Iris pigment epithelial cell (primary cell): ENCODE data around the gene AOC3.
"Not testable (repeated sequence)": the region's sequence is repeated elsewhere in the genome, so short reads cannot be mapped to it uniquely, and the experiment has no call there.

Source experiments
- DNase-seq: peaks from one replicate; pipeline ENCODE4 v3.0.0-alpha.2; 2011; ENCODE audit warnings: low read depth

Gene AOC3

DNA sequence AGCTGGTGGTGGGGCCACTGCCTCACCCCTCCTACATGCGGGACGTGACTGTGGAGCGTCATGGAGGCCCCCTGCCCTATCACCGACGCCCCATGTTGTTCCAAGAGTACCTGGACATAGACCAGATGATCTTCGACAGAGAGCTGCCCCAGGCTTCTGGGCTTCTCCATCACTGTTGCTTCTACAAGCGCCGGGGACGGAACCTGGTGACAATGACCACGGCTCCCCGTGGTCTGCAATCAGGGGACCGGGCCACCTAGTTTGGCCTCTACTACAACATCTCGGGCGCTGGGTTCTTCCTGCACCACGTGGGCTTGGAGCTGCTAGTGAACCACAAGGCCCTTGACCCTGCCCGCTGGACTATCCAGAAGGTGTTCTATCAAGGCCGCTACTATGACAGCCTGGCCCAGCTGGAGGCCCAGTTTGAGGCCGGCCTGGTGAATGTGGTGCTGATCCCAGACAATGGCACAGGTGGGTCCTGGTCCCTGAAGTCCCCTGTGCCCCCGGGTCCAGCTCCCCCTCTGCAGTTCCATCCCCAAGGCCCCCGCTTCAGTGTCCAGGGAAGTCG lies 16.8 kb downstream of the AOC3 start:
- DNase-seq: not testable (repeated sequence)

DNA sequence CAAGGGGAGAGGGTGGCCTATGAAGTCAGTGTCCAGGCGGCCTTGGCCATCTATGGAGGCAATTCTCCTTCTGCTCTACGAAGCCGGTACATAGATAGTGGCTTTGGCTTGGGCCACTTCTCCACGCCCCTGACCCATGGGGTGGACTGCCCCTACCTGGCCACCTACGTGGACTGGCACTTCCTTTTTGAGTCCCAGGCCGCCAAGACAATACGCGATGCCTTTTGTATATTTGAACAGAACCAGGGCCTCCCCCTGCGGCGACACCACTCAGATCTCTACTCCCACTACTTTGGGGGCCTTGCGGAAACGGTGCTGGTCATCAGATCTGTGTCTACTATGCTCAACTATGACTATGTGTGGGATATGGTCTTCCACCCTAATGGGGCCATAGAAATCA lies 17.3 kb downstream of the AOC3 start:
- DNase-seq: no peak

DNA sequence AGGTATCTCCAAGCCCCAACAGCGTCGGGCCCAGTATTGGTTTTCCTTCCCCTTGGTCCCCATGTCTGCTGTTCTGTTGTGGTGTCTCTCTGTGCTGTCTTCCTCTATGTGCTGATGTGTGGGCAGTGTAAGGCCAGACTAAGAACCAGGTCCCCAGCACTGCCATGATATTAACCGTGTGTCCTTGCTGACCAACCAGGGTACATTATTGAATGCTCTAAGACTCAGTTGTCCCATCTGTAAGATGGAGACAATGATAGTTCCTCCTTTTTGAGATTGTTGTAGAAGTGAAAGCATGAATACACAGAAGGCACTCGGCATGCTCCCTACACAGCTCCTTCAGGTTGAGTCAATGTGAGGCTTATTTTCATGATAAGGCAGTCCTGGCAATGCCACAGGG lies 20.6 kb downstream of the AOC3 start:
- no peak for DNase-seq

DNA sequence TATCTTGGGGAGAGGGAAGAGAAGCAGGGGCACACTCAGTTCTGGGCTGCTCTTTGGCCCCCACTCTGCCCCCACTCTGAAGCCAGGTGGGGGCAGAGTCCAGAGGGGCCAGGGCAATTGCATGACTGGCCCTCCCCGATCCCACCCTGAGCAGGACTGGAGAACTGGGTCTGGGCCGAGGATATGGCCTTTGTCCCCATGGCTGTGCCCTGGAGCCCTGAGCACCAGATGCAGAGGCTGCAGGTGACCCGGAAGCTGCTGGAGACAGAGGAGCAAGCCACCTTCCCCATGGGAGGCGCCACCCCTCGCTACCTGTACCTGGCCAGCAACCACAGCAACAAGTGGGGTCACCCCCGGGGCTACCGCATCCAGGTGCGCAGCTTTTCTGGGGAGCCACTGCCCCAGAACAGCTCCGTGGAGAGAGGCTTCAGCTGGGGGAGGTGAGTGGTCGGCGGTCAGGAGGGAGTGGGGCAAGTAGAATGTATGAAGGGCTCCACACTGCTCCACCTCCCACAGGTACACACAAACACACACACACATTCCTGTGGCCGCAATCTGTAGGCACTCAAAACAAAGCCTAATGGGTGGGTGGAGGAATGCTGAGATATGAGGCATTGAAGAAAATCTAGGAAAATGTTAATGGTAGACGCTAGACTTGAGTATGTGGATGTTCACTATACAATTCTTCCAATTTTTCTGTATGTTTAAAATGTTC lies 21.4 kb downstream of the AOC3 start:
- no peak for DNase-seq

DNA sequence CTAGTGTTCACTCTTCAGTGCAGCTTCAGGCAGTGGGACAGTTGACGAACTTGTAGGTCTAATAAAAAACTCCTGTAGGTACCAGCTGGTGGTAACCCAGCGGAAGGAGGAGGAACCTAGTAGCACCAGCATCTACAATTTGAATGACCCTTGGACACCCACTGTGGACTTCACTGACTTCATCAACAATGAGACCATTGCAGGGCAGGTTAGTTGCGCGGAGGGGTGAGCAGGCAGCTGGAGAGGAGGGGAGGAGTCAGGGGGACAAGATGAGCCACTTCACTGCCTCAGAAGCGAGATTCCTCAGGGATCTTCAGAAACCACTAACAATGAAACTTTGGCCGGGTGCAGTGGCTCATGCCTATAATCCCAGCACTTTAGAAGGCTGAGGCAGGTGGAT lies 22.3 kb downstream of the AOC3 start:
- DNase-seq: no peak

DNA sequence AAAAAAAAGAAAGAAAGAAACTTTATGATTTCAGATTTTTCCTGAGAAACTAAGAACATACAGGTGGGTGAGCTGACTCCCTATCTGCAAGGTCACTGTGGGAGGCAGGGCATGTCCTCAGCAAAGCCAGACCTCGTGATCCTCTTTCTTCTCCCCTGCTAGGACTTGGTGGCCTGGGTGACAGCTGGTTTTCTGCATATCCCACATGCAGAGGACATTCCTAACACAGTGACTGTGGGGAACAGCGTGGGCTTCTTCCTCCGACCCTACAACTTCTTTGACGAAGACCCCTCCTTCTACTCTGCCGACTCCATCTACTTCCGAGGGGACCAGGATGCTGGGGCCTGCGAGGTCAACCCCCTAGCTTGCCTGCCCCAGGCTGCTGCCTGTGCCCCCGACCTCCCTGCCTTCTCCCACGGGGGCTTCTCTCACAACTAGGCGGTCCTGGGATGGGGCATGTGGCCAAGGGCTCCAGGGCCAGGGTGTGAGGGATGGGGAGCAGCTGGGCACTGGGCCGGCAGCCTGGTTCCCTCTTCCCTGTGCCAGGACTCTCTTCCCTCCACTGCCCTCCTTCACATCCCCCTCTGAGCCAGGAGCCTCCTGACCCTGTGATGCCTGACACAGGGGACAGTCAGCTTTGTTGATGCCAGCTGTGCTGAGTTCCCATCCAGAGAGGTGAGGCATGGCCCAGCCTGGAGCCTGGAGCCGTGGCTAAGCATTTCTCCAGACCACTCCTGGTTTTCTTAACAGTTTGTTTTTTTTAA lies 23.1 kb downstream of the AOC3 start:
- DNase-seq: not testable (repeated sequence)

DNA sequence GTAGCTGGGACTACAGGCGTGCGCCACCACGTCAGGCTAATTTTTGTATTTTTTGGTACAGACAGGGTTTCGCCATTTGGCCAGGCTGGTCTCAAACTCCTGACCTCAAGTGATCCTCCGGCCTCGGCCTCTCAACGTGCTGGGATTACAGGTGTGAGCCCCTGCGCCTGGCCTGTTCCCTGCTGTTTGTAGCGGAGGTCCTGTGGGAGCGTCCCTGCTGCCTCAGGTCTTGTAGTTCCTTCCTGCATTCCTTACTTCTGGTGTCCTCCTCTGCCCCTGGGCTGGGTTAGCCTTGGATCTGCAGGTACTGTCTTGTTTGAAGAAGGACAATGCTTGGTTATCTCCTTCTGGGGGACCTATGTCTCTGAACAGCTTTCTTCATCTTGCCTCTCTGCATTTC lies 26.0 kb downstream of the AOC3 start:
- no peak for DNase-seq

DNA sequence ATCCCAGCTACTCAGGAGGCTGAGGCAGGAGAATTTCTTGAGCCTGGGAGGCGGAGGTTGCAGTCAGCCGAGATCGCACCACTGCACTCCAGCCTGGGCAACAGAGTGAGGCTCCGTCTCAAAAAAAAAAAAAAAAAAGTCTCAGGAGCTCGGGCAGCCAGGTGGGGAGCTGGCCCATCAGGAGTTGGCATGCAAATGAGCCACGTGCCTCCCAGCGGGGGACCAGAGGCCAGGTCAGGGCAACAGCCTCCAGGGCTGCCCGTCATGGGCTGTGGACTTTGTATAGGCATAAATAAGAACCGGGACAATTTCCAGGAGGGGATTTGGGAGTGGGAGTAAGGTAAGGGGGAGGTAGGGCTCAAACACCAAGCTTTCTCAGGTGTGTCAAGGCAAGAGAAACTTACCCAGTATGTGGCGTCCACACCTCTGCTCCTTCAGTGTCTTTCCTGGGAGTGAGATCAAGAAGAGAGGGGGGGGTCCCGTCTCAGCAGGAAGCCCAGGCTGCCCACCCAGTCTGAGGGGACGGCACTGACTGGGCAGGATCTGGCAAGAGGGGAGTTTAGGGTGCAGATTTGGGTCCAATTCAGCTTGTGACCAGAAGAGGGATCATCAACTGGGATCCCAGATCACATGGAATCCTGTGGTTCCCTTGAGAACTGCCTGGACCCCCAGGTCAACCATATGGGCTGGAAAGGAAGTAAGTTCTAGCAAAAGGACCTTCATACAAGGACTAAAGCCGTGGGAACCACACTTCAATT lies 27.3 kb downstream of the AOC3 start:
- no peak for DNase-seq

DNA sequence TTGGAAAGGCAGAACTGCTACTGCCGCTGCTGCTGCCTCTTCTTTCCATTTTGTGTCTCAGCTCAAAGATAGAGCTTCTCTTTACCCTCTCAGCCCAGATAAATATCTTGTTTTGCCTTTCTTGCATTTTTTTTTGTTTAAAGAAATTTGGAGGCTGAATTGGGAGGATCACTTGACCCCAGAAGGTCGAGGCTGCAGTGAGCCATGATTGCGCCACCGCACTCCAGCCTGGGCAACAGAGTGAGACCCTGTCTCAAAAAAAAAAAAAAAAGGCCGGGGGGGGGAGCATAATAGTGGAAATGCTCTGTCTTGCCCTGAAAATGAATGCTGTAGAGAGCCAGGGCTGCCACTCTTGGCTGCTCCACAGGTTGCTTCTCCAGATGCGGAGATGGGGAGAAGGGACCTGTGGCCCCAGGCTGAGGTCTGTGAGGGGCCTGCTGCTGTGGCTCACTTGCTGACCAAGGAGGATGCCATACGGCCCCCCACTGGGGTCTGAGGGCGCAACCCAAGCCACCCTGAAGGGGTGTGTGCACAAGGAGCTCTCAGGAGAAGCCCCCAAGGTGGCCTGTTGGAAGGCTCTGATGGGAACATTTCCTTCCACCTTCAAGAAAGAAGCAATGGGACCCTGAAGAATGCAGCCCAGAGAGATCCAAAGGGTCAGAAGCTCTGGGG lies 28.1 kb downstream of the AOC3 start:
- DNase-seq: no peak

DNA sequence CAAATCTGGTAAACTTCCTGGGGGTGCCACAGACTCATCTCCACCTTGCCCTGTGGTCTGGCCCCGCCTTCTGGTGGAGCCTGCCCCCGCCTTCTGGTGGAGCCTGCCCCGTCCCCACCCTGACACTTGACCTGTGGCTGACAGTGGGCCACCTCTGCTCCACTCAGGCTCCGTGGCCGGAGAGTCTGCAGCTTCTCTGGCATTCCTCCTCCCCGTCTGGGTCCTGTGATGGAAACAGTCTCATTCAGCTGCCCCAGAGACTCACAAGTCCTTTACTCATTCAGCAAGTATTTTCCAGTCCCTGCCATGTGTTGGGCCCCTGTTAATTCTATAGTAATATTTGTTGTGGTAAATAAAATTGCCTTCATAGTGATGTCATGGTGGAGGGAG lies 28.6 kb downstream of the AOC3 start:
- DNase-seq: peak; percentile 55

DNA sequence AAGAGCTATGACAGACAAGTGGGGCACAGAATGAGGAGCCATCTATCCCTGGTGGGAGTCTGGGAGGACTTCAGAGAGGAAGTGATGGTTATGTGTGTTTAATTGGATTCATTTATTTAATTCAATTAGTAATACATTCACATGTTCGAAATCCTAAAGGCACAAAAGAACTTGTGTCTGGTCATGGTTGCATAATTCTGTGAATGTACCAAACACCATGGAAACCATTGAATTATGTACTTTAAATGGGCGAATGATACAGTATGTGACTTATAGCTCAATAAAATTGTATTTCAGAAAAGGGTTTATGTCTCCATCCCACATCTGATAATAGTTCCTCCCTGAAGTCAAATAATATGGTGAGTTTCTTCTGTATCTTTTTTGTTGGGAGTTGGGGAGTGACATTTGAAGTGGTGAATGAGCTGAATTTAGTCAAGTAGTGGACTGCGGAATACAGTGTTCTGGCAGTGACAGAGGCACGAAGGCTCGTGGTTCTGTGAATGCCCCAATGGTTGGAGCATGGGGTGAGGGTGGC lies 29.8 kb downstream of the AOC3 start:
- DNase-seq: no peak

DNA sequence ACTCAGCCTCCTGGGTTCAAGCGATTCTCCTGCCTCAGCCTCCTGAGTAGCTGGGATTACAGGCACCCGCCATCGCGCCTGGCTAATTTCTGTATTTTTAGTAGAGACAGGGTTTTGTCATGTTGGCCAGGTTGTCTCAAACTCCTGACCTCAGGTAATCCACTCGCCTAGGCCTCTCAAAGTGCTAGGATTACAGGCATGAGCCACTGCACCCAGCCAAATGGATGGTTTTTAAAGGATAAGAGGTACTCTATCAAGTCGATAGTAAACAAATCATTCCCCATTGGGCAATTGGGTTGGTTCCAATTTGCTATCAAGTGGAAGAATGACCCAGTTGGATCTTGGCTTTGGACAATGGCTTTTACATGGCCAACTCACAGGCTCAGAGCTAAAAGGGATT lies 30.7 kb downstream of the AOC3 start:
- DNase-seq: not testable (repeated sequence)

DNA sequence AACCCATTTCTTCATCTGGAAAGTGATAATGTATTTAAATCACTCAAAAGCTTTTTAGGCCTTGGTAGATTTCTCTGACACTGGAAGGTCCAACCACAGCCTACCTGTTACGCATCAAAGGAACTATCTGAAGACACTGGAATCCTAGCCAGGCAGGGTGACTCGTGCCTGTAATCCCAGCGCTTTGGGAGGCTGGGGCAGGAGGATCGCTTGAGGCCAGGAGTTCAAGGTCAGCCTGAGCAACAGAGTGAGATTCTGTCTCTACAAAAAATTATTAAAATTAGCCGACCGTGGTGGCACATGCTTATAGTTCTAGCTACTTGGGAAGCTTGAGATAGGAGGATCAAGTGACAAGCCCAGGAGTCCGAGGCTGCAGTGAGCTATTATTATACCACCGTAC lies 31.2 kb downstream of the AOC3 start:
- no peak for DNase-seq

DNA sequence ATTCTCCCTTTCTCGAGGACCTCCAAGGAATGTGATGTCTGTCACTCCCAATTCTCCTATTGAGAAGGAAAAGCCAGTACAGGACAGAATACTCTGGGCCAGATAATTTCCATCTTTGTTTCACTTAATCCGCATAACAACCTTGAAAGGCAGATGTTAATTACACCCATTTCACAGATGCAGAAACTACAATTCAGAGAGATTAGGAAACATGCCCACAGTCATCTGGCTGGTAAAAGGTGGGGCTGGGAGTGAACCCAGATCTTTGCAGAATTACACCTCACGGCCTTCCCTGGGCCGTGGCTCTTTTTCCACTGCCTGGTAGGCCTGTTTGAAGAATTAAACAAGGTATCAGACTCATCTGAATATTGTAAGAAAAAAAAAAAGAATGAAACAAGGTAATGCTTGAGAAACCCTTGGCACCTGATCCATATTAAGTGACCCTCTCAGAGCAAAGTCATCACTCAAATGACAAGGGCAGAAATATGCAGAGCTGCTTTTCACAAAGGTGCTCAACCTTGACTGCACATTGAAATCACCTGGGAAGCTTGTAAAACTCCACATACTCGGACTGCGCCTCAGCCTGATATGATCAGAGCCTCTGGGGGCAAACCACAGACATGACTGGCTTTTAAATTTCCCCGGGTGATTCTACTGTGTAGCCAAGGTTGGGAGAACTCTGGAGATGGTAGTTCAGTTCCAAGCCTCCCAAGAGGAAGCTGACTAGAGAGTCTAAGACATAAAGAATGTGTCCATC lies 33.0 kb downstream of the AOC3 start:
- no peak for DNase-seq

DNA sequence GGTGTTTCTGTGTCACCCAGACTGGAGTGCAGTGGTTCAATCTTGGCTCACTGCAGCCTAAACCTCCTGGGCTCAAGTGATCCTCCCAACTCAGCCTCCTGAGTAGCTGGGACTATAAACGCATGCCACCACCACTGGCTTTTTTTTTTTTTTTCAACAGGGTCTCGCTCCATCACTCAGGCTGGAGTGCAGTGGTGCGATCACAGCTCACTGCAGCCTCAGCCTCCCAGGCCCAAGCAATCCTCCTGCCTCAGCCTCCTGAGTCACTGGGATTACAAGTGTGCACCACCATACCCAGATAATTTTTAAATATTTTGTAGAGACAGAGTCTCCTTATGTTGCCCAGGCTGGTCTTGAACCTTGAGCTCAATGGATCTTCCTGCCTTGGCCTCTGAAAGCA lies 34.8 kb downstream of the AOC3 start:
- not testable (repeated sequence) for DNase-seq

DNA sequence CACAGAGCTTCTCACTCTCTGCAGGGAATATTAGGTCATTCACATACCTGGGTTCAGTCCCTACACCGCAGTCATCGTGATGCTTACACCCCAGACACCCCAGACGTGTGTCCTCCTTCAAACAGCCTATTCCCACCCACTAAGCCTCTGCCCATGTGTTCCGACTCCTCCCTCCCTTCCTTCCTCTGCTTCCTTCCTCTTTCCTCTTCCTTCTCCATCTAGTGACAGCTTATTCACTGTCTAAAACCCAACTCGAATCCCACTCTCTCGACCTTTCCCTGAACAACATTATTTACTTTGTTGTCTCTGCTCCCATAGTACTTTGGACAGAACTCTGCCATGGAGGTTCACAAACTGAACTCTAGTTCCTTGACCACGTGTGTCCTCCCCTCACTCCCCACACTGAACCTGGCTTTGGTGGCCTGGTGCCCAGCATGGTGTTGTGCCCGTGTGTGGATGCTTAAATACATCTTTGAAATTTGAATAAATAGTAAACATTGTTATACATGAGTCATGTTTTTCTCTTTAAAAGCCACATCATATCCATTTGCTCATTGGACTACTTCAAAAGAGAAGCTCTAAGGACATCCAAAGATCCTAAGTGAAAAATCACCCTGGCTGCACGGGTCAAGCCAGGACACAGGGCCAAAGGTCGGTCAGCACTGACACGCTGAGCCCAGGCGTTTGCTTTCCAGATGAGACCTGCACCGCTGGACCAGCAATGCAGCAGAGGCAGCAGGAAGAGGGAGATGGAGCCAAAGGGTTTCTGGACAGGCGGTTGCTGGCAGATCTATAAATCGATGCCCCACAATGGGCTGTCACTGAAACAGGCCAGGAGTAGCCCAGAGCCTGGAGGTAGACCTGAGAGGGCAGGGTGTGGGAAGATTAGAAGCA lies 35.5 kb downstream of the AOC3 start:
- DNase-seq: no peak

DNA sequence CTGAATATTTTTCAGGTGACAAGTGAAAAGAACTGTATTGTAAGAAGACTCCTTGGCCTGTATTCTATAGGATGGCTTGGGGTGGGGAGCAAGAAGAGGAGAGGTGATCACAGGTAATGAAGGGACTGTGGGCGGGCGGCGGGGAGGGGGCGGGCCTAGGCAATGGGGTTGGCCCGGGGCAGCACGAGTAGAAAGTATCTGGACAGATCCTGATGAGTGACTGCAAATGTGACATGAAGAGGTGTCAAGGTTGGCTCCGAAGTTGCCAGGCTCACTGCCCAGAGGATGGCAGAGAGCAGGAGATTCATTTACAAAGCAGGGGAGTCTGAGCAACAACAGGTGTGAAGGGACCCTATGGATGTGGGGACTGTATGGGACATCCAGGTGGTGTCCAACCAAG lies 38.8 kb downstream of the AOC3 start:
- no peak for DNase-seq

DNA sequence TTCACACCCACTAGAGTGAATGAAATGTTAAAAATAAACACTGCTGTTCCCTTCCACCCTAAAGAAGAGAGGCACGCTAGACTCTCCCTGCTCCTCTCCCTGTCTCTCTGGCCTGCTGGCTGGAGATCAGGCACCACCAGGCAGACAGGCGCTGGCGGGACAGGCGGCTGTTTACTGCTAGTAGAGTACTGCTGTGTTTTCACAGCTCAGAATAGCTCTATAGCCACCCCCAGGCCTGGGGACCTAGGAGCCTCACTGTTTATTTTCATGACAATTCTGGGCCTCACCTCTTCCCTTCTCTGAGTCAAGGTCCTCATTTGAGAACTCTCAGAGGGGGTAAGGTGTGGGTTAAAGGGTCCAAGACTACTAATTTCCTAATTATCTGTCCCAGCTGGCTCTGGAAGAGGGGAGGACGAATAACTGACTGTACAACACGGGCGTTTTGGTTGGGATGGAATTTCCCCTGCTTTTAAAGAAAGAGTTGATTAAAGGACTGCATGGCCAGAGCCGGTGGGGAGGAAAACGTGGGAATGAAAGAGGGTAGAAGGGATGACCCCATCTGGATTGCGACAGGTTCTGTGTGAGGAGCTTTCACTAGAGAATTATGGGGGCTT lies 40.6 kb downstream of the AOC3 start:
- peak; percentile 50 for DNase-seq

DNA sequence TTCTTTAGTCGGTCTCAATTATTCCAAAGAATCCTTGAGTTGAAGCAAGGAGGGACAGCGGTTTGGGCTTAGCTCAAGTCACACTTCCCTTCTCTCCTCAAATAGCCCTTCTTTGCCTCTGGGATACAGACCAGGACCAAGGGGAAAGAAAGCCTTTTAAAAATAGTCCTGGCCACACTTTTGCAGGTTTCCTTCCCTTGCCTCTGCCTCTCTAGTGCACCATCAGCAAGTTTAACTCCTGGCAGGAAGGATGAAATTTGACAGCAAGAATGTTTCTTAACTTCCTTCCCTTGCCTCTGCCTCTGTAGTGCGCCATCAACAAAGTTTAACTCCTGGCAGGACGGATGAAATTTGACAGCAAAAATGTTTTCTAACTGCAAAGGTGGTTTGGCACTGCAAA lies 42.4 kb downstream of the AOC3 start:
- DNase-seq: no peak
